ENCODE measurements around the gene OPA1.

- TF ChIP-seq POLR2A (IDR thresholded peaks at IDR 0.05) = no peak
- no peak for TF ChIP-seq CTCF (IDR thresholded peaks at IDR 0.05)
- TF ChIP-seq POLR2AphosphoS5 (IDR thresholded peaks at IDR 0.05) = no peak
- no peak for TF ChIP-seq EP300 (IDR thresholded peaks at IDR 0.05)
Measured at GRCh38 chr3:193744048-193744821, 151.2 kb downstream of the OPA1 start.
